ENCODE data around the gene MTF2.
"Not testable (repeated sequence)": the region's sequence is repeated elsewhere in the genome, so short reads cannot be mapped to it uniquely, and the experiment has no call there.

MTF2 gene

GRCh38 chr1:93154898-93155297 is 75.8 kb downstream of the MTF2 start:
- Histone ChIP-seq H3K4me1 (ENCODE audit: control insufficient read depth, low read length) (no peaks in the 10 kb centered on the region), H3K79me2 (ENCODE audit: control insufficient read depth, low read length) (0 out of 2 replicates have a peak, but pooled peaks cover 5% of the 10 kb centered on the region), H3K36me3 (ENCODE audit: control insufficient read depth, low read length) (peaks cover 75% of the 10 kb centered on the region), H3K9me3 (ENCODE audit: control insufficient read depth, insufficient read depth, low read length) (no peaks in the 10 kb centered on the region), H3K9me2 (replicated peaks; ENCODE audit: control insufficient read depth, low read length) (no peaks in the 10 kb centered on the region), H3F3A (ENCODE audit: control insufficient read depth, insufficient read depth) (peaks cover 26% of the 10 kb centered on the region), H3K27me3 (ENCODE audit: control insufficient read depth, low read length) (no peaks in the 10 kb centered on the region), H3K27ac (ENCODE audit: low read depth, low read length) (no peak overlapping the region), H3K4me3 (ENCODE audit: low read length) (no peak overlapping the region), H3K4me2 (ENCODE audit: low read length) (no peak overlapping the region), H4K20me1 (ENCODE audit: control insufficient read depth, insufficient read depth, low read depth, low read length) (no peaks in the 10 kb centered on the region)
- TF ChIP-seq CTCF (IDR thresholded peaks at IDR 0.05; ENCODE audit: low read depth, low read length, poor library complexity, severe bottlenecking) (no peak), EZH2phosphoT487 (IDR thresholded peaks at IDR 0.05; ENCODE audit: borderline replicate concordance, low read length) (no peak)

GRCh38 chr1:93155335-93155734 is 76.3 kb downstream of the MTF2 start:
- H3F3A ChIP-seq (ENCODE audit: control insufficient read depth, insufficient read depth) = peaks cover 29% of the 10 kb centered on the region
- H3K4me1 ChIP-seq (ENCODE audit: control insufficient read depth, low read length) = no peaks in the 10 kb centered on the region
- H3K4me3 ChIP-seq (ENCODE audit: low read length) = no peak overlapping the region
- TF ChIP-seq EZH2phosphoT487 (IDR thresholded peaks at IDR 0.05; ENCODE audit: borderline replicate concordance, low read length) (no peak), CTCF (IDR thresholded peaks at IDR 0.05; ENCODE audit: low read depth, low read length, poor library complexity, severe bottlenecking) (no peak)
- peaks cover 5% of the 10 kb centered on the region; the same call in 1 of the 2 replicates for H3K79me2 ChIP-seq (ENCODE audit: control insufficient read depth, low read length)
- H3K9me3 ChIP-seq (ENCODE audit: control insufficient read depth, insufficient read depth, low read length) = no peaks in the 10 kb centered on the region
- no peaks in the 10 kb centered on the region for H3K27me3 ChIP-seq (ENCODE audit: control insufficient read depth, low read length)
- H3K4me2 ChIP-seq (ENCODE audit: low read length) = no peak overlapping the region
- peaks cover 72% of the 10 kb centered on the region for H3K36me3 ChIP-seq (ENCODE audit: control insufficient read depth, low read length)
- no peaks in the 10 kb centered on the region for H3K9me2 ChIP-seq (replicated peaks; ENCODE audit: control insufficient read depth, low read length)
- no peaks in the 10 kb centered on the region for H4K20me1 ChIP-seq (ENCODE audit: control insufficient read depth, insufficient read depth, low read depth, low read length)
- H3K27ac ChIP-seq (ENCODE audit: low read depth, low read length) = no peak overlapping the region

GRCh38 chr1:93159337-93159736 is 80.3 kb downstream of the MTF2 start:
- Histone ChIP-seq H3F3A (ENCODE audit: control insufficient read depth, insufficient read depth) (peaks cover 17% of the 10 kb centered on the region), H3K4me1 (ENCODE audit: control insufficient read depth, low read length) (no peaks in the 10 kb centered on the region), H3K27me3 (ENCODE audit: control insufficient read depth, low read length) (no peaks in the 10 kb centered on the region), H3K36me3 (ENCODE audit: control insufficient read depth, low read length) (peaks cover 42% of the 10 kb centered on the region), H3K79me2 (ENCODE audit: control insufficient read depth, low read length) (peaks cover 34% of the 10 kb centered on the region), H3K4me2 (ENCODE audit: low read length) (no peak overlapping the region), H4K20me1 (ENCODE audit: control insufficient read depth, insufficient read depth, low read depth, low read length) (no peaks in the 10 kb centered on the region), H3K9me3 (ENCODE audit: control insufficient read depth, insufficient read depth, low read length) (no peaks in the 10 kb centered on the region), H3K27ac (ENCODE audit: low read depth, low read length) (no peak overlapping the region), H3K4me3 (ENCODE audit: low read length) (no peak overlapping the region), H3K9me2 (replicated peaks; ENCODE audit: control insufficient read depth, low read length) (no peaks in the 10 kb centered on the region)
- TF ChIP-seq CTCF (IDR thresholded peaks at IDR 0.05; ENCODE audit: low read depth, low read length, poor library complexity, severe bottlenecking) (no peak), EZH2phosphoT487 (IDR thresholded peaks at IDR 0.05; ENCODE audit: borderline replicate concordance, low read length) (no peak)

GRCh38 chr1:93163314-93163713 is 84.2 kb downstream of the MTF2 start:
- H4K20me1 ChIP-seq (ENCODE audit: control insufficient read depth, insufficient read depth, low read depth, low read length); H3K9me3 ChIP-seq (ENCODE audit: control insufficient read depth, insufficient read depth, low read length); H3K4me3 ChIP-seq (ENCODE audit: low read length); H3F3A ChIP-seq (ENCODE audit: control insufficient read depth, insufficient read depth); H3K4me1 ChIP-seq (ENCODE audit: control insufficient read depth, low read length); H3K4me2 ChIP-seq (ENCODE audit: low read length); H3K27me3 ChIP-seq (ENCODE audit: control insufficient read depth, low read length); H3K9me2 ChIP-seq (replicated peaks; ENCODE audit: control insufficient read depth, low read length); H3K27ac ChIP-seq (ENCODE audit: low read depth, low read length): not testable (repeated sequence)
- peaks cover 25% of the 10 kb centered on the region for H3K36me3 ChIP-seq (ENCODE audit: control insufficient read depth, low read length)
- H3K79me2 ChIP-seq (ENCODE audit: control insufficient read depth, low read length) = peaks cover 71% of the 10 kb centered on the region
